ENCODE results near the gene NGFR. TPM values are rescaled to one million over a fixed set of nuclear protein-coding genes. Genes with fewer than 3 reads are reported as not detected.

Gene NGFR
- polyA plus RNA-seq, 1 of the 3 experiments (the other 2 are of a cell fraction), result 0.76 TPM

DNA sequence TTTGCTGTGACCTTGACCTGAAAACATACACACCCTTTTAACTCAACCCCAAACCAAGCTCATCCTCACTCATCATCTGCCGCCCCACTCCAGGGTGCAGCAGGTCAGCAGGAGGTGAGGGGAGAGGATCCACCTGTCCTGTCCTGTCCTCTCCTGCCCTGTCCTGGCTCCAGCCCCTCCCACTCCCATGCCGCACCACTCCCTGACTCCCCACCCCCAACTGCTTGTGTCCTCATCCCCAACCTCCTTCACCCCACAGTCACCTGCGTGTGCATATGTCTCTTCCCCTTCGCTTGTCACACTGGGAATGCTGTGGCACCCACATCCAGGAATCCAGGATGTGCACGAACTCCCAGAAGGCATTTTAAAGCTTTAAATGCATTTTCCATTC lies 15.6 kb downstream of the NGFR start:
- no peak for DNase-seq
- no peaks in the 10 kb centered on the region for H3K36me3 ChIP-seq (replicated peaks in 1 of 2; ENCODE audit: control insufficient read depth in 1 of 2, insufficient read depth in 2 of 2, low read length in 1 of 2)
- H4K20me1 ChIP-seq (ENCODE audit: insufficient read depth), result no peaks in the 10 kb centered on the region
- TF ChIP-seq, protein P1, sequence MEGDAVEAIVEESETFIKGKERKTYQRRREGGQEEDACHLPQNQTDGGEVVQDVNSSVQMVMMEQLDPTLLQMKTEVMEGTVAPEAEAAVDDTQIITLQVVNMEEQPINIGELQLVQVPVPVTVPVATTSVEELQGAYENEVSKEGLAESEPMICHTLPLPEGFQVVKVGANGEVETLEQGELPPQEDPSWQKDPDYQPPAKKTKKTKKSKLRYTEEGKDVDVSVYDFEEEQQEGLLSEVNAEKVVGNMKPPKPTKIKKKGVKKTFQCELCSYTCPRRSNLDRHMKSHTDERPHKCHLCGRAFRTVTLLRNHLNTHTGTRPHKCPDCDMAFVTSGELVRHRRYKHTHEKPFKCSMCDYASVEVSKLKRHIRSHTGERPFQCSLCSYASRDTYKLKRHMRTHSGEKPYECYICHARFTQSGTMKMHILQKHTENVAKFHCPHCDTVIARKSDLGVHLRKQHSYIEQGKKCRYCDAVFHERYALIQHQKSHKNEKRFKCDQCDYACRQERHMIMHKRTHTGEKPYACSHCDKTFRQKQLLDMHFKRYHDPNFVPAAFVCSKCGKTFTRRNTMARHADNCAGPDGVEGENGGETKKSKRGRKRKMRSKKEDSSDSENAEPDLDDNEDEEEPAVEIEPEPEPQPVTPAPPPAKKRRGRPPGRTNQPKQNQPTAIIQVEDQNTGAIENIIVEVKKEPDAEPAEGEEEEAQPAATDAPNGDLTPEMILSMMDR (IDR thresholded peaks at IDR 0.05), result no peak
- TF ChIP-seq RFX5 (IDR thresholded peaks at IDR 0.05; ENCODE audit: low read length) (no peak), FOSL2 (IDR thresholded peaks at IDR 0.05; ENCODE audit: borderline replicate concordance, low read depth) (no peak), TAF1 (IDR thresholded peaks at IDR 0.05; ENCODE audit: borderline replicate concordance, low read depth, low read length) (no peak), RAD21 (IDR thresholded peaks at IDR 0.05; ENCODE audit: low read length) (no peak), EZH2phosphoT487 (IDR thresholded peaks at IDR 0.05; ENCODE audit: borderline replicate concordance, low read depth) (no peak), NFIC (IDR thresholded peaks at IDR 0.05; ENCODE audit: borderline replicate concordance) (no peak), GABPA (IDR thresholded peaks at IDR 0.05; ENCODE audit: low read depth) (no peak), SMC3 (IDR thresholded peaks at IDR 0.05; ENCODE audit: low read depth, low read length) (no peak), FOXJ3 (CRISPR knock-in tag; IDR thresholded peaks at IDR 0.05) (no peak), RXRA (IDR thresholded peaks at IDR 0.05; ENCODE audit: borderline replicate concordance, low read depth) (no peak), TEAD4 (IDR thresholded peaks at IDR 0.05; ENCODE audit: borderline replicate concordance, insufficient read depth) (no peak), JUND (IDR thresholded peaks at IDR 0.05) (no peak), GATA2 (CRISPR knock-in tag; IDR thresholded peaks at IDR 0.05) (no peak), RCOR1 (IDR thresholded peaks at IDR 0.05; ENCODE audit: low read length) (no peak)
- TF ChIP-seq, protein P2, sequence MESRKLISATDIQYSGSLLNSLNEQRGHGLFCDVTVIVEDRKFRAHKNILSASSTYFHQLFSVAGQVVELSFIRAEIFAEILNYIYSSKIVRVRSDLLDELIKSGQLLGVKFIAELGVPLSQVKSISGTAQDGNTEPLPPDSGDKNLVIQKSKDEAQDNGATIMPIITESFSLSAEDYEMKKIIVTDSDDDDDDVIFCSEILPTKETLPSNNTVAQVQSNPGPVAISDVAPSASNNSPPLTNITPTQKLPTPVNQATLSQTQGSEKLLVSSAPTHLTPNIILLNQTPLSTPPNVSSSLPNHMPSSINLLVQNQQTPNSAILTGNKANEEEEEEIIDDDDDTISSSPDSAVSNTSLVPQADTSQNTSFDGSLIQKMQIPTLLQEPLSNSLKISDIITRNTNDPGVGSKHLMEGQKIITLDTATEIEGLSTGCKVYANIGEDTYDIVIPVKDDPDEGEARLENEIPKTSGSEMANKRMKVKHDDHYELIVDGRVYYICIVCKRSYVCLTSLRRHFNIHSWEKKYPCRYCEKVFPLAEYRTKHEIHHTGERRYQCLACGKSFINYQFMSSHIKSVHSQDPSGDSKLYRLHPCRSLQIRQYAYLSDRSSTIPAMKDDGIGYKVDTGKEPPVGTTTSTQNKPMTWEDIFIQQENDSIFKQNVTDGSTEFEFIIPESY (IDR thresholded peaks at IDR 0.05; ENCODE audit: borderline replicate concordance, low read depth), result no peak
- TF ChIP-seq, protein P3, sequence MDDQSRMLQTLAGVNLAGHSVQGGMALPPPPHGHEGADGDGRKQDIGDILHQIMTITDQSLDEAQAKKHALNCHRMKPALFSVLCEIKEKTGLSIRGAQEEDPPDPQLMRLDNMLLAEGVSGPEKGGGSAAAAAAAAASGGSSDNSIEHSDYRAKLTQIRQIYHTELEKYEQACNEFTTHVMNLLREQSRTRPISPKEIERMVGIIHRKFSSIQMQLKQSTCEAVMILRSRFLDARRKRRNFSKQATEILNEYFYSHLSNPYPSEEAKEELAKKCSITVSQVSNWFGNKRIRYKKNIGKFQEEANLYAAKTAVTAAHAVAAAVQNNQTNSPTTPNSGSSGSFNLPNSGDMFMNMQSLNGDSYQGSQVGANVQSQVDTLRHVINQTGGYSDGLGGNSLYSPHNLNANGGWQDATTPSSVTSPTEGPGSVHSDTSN (IDR thresholded peaks at IDR 0.05), result no peak
- TF ChIP-seq, protein P4, sequence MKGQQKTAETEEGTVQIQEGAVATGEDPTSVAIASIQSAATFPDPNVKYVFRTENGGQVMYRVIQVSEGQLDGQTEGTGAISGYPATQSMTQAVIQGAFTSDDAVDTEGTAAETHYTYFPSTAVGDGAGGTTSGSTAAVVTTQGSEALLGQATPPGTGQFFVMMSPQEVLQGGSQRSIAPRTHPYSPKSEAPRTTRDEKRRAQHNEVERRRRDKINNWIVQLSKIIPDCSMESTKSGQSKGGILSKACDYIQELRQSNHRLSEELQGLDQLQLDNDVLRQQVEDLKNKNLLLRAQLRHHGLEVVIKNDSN (IDR thresholded peaks at IDR 0.05; ENCODE audit: borderline replicate concordance, low read depth), result no peak
- TF ChIP-seq, protein P5, sequence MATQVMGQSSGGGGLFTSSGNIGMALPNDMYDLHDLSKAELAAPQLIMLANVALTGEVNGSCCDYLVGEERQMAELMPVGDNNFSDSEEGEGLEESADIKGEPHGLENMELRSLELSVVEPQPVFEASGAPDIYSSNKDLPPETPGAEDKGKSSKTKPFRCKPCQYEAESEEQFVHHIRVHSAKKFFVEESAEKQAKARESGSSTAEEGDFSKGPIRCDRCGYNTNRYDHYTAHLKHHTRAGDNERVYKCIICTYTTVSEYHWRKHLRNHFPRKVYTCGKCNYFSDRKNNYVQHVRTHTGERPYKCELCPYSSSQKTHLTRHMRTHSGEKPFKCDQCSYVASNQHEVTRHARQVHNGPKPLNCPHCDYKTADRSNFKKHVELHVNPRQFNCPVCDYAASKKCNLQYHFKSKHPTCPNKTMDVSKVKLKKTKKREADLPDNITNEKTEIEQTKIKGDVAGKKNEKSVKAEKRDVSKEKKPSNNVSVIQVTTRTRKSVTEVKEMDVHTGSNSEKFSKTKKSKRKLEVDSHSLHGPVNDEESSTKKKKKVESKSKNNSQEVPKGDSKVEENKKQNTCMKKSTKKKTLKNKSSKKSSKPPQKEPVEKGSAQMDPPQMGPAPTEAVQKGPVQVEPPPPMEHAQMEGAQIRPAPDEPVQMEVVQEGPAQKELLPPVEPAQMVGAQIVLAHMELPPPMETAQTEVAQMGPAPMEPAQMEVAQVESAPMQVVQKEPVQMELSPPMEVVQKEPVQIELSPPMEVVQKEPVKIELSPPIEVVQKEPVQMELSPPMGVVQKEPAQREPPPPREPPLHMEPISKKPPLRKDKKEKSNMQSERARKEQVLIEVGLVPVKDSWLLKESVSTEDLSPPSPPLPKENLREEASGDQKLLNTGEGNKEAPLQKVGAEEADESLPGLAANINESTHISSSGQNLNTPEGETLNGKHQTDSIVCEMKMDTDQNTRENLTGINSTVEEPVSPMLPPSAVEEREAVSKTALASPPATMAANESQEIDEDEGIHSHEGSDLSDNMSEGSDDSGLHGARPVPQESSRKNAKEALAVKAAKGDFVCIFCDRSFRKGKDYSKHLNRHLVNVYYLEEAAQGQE (IDR thresholded peaks at IDR 0.05; ENCODE audit: low read depth, low read length), result no peak
- TF ChIP-seq, protein P6, sequence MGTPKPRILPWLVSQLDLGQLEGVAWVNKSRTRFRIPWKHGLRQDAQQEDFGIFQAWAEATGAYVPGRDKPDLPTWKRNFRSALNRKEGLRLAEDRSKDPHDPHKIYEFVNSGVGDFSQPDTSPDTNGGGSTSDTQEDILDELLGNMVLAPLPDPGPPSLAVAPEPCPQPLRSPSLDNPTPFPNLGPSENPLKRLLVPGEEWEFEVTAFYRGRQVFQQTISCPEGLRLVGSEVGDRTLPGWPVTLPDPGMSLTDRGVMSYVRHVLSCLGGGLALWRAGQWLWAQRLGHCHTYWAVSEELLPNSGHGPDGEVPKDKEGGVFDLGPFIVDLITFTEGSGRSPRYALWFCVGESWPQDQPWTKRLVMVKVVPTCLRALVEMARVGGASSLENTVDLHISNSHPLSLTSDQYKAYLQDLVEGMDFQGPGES (IDR thresholded peaks at IDR 0.05; ENCODE audit: low read depth, low read length), result no peak
- no peak overlapping the region for H3K9ac ChIP-seq
- H3K4me2 ChIP-seq, result no peak overlapping the region
- no peaks in the 10 kb centered on the region for H3K79me2 ChIP-seq (ENCODE audit: insufficient read depth)
- ChIA-PET CTCF (interaction anchor here (1.1 to 15.7 kb wide), 9 partner anchors 13 to 198 kb away, joined by 3 to 453 read pairs (median 34); partner anchors contain the start of genes NGFR and SLC35B1), POLR2A (no interaction called here)
- H3F3A ChIP-seq (replicated peaks; ENCODE audit: insufficient read depth), result no peaks in the 10 kb centered on the region
- no peaks in the 10 kb centered on the region for H3K9me2 ChIP-seq
- H3K9me3 ChIP-seq, result no peaks in the 10 kb centered on the region
- H2AFZ ChIP-seq (ENCODE audit: low read depth), result no peak overlapping the region
- WGBS (ENCODE audit: low lambda C conversion rate), result 77% methylated on average over 5 of the region's 5 CpGs
- H3K27ac ChIP-seq (ENCODE audit: low read depth in 2 of 2, low read length in 1 of 2), result no peak overlapping the region; a peak in 1 of 4 replicates
- peaks cover 11 to 81% of the 10 kb centered on the region in 2 experiments for H3K4me1 ChIP-seq (ENCODE audit: control insufficient read depth in 1 of 2, insufficient read depth in 2 of 2, low read depth in 1 of 2, low read length in 1 of 2)
- H3K4me3 ChIP-seq (ENCODE audit: low read depth in 2 of 2, low read length in 1 of 2), result no peak overlapping the region
- H3K27me3 ChIP-seq (ENCODE audit: insufficient read depth), result peaks cover 13% of the 10 kb centered on the region; the same call in 1 of the 2 replicates
